Heart right ventricle (tissue), 16 donors: Measurements from ENCODE around the gene PIM2. TPM values are rescaled to one million over a fixed set of nuclear protein-coding genes. Genes with fewer than 3 reads are reported as not detected.
A peak's percentile ranks its signal among the peaks of the same experiment; 100 is the strongest.

Experiments used
- ATAC-seq, 8 donors: fragments of 200-7000 bp; cut with Tn5 transposase; one replicate each; pipeline ENCODE4 v1.9.1; 2020; ENCODE audit warnings: mild to moderate bottlenecking in 8 of 8, moderate library complexity in 8 of 8, moderate number of reproducible peaks in 1 of 8
- DNase-seq, 2 donors: peaks; one replicate each; pipeline ENCODE4 v3.0.0-alpha.2; 2020
- H3K27ac ChIP-seq, 10 donors: fragments of 200-600 bp; sonication (generic) in 2 of 10; one replicate each; pipeline versions ENCODE4 v1.5.0 to v1.8.0; 2020 to 2022; ENCODE audit warnings: mild to moderate bottlenecking in 3 of 10
- H3K27me3 ChIP-seq, 7 donors: fragments of 200-600 bp; one replicate each; pipeline ENCODE4 v1.8.0; 2021 to 2022; ENCODE audit warnings: mild to moderate bottlenecking in 2 of 7
- H3K36me3 ChIP-seq, 9 donors: fragments of 200-600 bp; sonication (generic) in 1 of 9; one replicate each; pipeline versions ENCODE4 v1.5.0 to v1.8.0; 2020 to 2022; ENCODE audit warnings: mild to moderate bottlenecking in 2 of 9
- H3K4me1 ChIP-seq, 9 donors: fragments of 200-600 bp; sonication (generic) in 1 of 9; one replicate each; pipeline versions ENCODE4 v1.5.0 to v1.8.0; 2020 to 2022; ENCODE audit warnings: mild to moderate bottlenecking in 4 of 9
- H3K4me3 ChIP-seq, 10 donors: fragments of 200-600 bp; sonication (generic) in 2 of 10; one replicate each; pipeline versions ENCODE4 v1.5.0 to v1.8.0; 2020 to 2022; ENCODE audit warnings: mild to moderate bottlenecking in 7 of 10, moderate library complexity in 2 of 10
- H3K9me3 ChIP-seq, 11 donors: fragments of 200-600 bp in 10 of 11; sonication (generic) in 2 of 11; one replicate each; pipeline versions ENCODE4 v1.5.0 to v1.8.0; 2013 to 2022; ENCODE audit warnings: mild to moderate bottlenecking in 2 of 11, control low read depth in 1 of 11, moderate library complexity in 1 of 11
- CTCF ChIP-seq, 9 donors: fragments of 200-600 bp; sonication (generic) in 2 of 9; IDR thresholded peaks; one replicate each; pipeline versions ENCODE4 v1.5.0 to v1.8.0; 2021 to 2022; ENCODE audit warnings: antibody characterized with exemption in 9 of 9, mild to moderate bottlenecking in 5 of 9, moderate library complexity in 1 of 9
- WGBS, 2 donors: extraction: QIAGEN DNeasy Blood & Tissue Kit; methylation state at CpG; one replicate each; pipeline ENCODE4 v1.1.7; 2013; ENCODE audit warnings: inconsistent platforms in 1 of 2; 5-methylcytosine and 5-hydroxymethylcytosine counted together
- intact Hi-C, 10 donors: fragments of 100-400 bp; cut with DNase I; formaldehyde crosslinking; loops; one replicate each; pipeline versions ENCODE4 v1.11.1 to v1.14.2; 2022
- polyA plus RNA-seq, 2 donors: library from polyadenylated mRNA; stranded (reverse); fragments of 200-250 nt; gene quantifications; one replicate each; pipeline ENCODE4 v1.2.3, GENCODE V29; 2013
- total RNA-seq, 10 donors: library from RNA; stranded (reverse); fragmentation: NEBNext Ultra II Directional in 3 of 10; extraction: Animal tissue kit (Norgen Biotek cat#: 25700) in 3 of 10; gene quantifications; one replicate each; pipeline versions ENCODE4 v1.2.1 to v1.2.4, GENCODE V29; 2021 to 2023
- donor health status: Arrhythmogenic right ventricular cardiomyopathy.
- donor health status: ischemic (EF 13 %, LVEDD 7.1; RV severe dilation, severe dysfunction).
- donor health status: healthy with polysubstance abuse.
- donor health status: DM: no; HTN: yes; CAD: no.
- donor health status: DM: no; HTN: no; CAD: no.
- donor health status: ischemic (EF 25% LVEDD 6.9; RV normal size, moderate dysfunction).
- donor health status: ischemic (EF 25% LVEDD 5.7; RV mildly dilated, moderate dysfunction).
- donor health status: healthy.
- donor health status: DM: yes; HTN: yes; CAD: no.
- donor health status: Ischemic cardiomyopathy.
- donor health status: ischemic (EF 35%, LVEDD 5.7; RV mildly dilated, moderate dysfunction).
- donor health status: nonischemic (EF 11% LVEDD 7.7; RV severe dilation, severe dysfunction).
- donor health status: DM: yes; HTN: yes; CAD: no.
- donor health status: PGD.
- donor health status: ischemic (EF 29% LVEDD 5.4; RV normal size, mild dysfunction).
- donor health status: nonischemic (EF 23%, LVEDD 6.1; RV moderate dilation, normal function).

Gene PIM2
- total and polyA plus RNA-seq, 12 donors: 1.8 to 14.0 (median 3.3) TPM

GRCh38 chrX:48896611-48897011, 22.2 kb downstream of the PIM2 start:
- WGBS, 2 donors: 38 to 41% methylated on average over 8 to 9 of the region's 9 CpGs
- no peak for DNase-seq
- no peak for ATAC-seq
- H3K4me1 ChIP-seq: peaks cover 0 to 29% (median 9%) of the 10 kb centered on the region in 9 donors
- TF ChIP-seq CTCF (IDR thresholded peaks at IDR 0.05): no peak
- peak overlapping the region in 8 of 10 donors; percentile 87 to 97 (median 95) for H3K27ac ChIP-seq
- intact Hi-C loops: loop anchor here in 2 of 10 donors (5.0 to 10.0 kb wide), 2 partner anchors 94 to 252 kb away; partner anchors contain the start of gene HDAC6 (in 2 of the 2)
- H3K9me3 ChIP-seq: peaks cover 0 to 17% (median 0%) of the 10 kb centered on the region in 11 donors
- peak overlapping the region in 9 of 10 donors; percentile 56 to 85 (median 73) for H3K4me3 ChIP-seq
- no peaks in the 10 kb centered on the region for H3K27me3 ChIP-seq
- peaks cover 0 to 46% (median 0%) of the 10 kb centered on the region in 9 donors for H3K36me3 ChIP-seq

GRCh38 chrX:48894891-48895290, 23.9 kb downstream of the PIM2 start:
- Histone ChIP-seq H3K27ac (no peak overlapping the region), H3K9me3 (peaks cover 0 to 17% (median 0%) of the 10 kb centered on the region in 11 donors), H3K4me1 (peaks cover 0 to 31% (median 9%) of the 10 kb centered on the region in 9 donors), H3K27me3 (no peaks in the 10 kb centered on the region), H3K4me3 (no peak overlapping the region), H3K36me3 (peaks cover 0 to 31% (median 0%) of the 10 kb centered on the region in 9 donors)
- intact Hi-C loops: loop anchor here in 2 of 10 donors (5.0 to 10.0 kb wide), 2 partner anchors 93 to 250 kb away; partner anchors contain the start of gene HDAC6 (in 2 of the 2)
- ATAC-seq (no peak), DNase-seq (no peak)
- 74 to 81% methylated on average over 6 of the region's 6 CpGs for WGBS, 2 donors
- TF ChIP-seq CTCF (IDR thresholded peaks at IDR 0.05): no peak

- no peak for TF ChIP-seq CTCF (IDR thresholded peaks at IDR 0.05)
- Histone ChIP-seq H3K27me3 (no peaks in the 10 kb centered on the region), H3K9me3 (peaks cover 0 to 17% (median 0%) of the 10 kb centered on the region in 11 donors), H3K36me3 (peaks cover 0 to 25% (median 0%) of the 10 kb centered on the region in 9 donors), H3K4me1 (peaks cover 0 to 22% (median 9%) of the 10 kb centered on the region in 9 donors), H3K4me3 (no peak overlapping the region), H3K27ac (no peak overlapping the region)
- intact Hi-C loops: loop anchor here in 1 of 10 donors (10.0 kb wide), 1 partner anchor 249 kb away; no protein-coding TSS in a partner anchor
- DNase-seq (no peak), ATAC-seq (no peak)
- 91 to 100% methylated on average over 11 to 16 of the region's 16 CpGs for WGBS, 2 donors
Measured at GRCh38 chrX:48893556-48894348, 25.1 kb downstream of the PIM2 start.

- TF ChIP-seq CTCF (IDR thresholded peaks at IDR 0.05): no peak
- DNase-seq (no peak), ATAC-seq (no peak)
- Histone ChIP-seq H3K9me3 (peaks cover 0 to 12% (median 0%) of the 10 kb centered on the region in 11 donors), H3K27me3 (no peaks in the 10 kb centered on the region), H3K4me3 (no peak overlapping the region), H3K4me1 (peaks cover 0 to 18% (median 5%) of the 10 kb centered on the region in 9 donors), H3K27ac (no peak overlapping the region), H3K36me3 (peaks cover 0 to 25% (median 0%) of the 10 kb centered on the region in 9 donors)
- WGBS, 2 donors: 79 to 95% methylated on average over 3 to 4 of the region's 4 CpGs
- intact Hi-C loops: loop anchor here in 1 of 10 donors (10.0 kb wide), 1 partner anchor 248 kb away; no protein-coding TSS in a partner anchor
Measured at GRCh38 chrX:48892896-48893295, 25.9 kb downstream of the PIM2 start.
